BJ (cell line): Measurements from ENCODE around the gene ALPI. TPM values are rescaled to one million over a fixed set of nuclear protein-coding genes. Genes with fewer than 3 reads are reported as not detected.

ENCODE experiments used
- CTCF ChIA-PET: fragments of 350-600 bp; formaldehyde crosslinking; extraction: SDS; loops from one replicate; lab custom pipeline; 2021; ENCODE audit warnings: antibody characterized with exemption, inconsistent platforms; lab: Yijun Ruan, JAX
- POLR2A ChIA-PET: fragments of 300-600 bp; sonication (Branson Sonifier 250); formaldehyde crosslinking; extraction: SDS; loops from one replicate; lab custom pipeline; 2021; ENCODE audit warnings: antibody characterized with exemption; lab: Charles Lee
- DNase-seq: peaks from one replicate; pipeline ENCODE4 v3.0.0-alpha.2; 2011; ENCODE audit warnings: low read depth
- H3K27me3 ChIP-seq: 2 replicates; pipeline ENCODE4 v1.6.0; 2011; ENCODE audit warnings: low read length; ENCODE audit not compliant: control insufficient read depth, insufficient read depth
- H3K36me3 ChIP-seq: 2 replicates; pipeline ENCODE4 v1.5.1; 2011; ENCODE audit warnings: low read length; ENCODE audit not compliant: control insufficient read depth, insufficient read depth
- H3K4me3 ChIP-seq: 2 replicates; pipeline ENCODE4 v1.5.1; 2011; ENCODE audit warnings: low read depth, mild to moderate bottlenecking, control low read depth, low read length
- CTCF ChIP-seq: IDR thresholded peaks from 2 replicates; pipeline ENCODE4 v1.5.1; 2011; ENCODE audit warnings: low read depth, mild to moderate bottlenecking, control low read depth, inconsistent platforms, low read length, moderate library complexity; ENCODE audit not compliant: insufficient read depth
- polyA plus RNA-seq: library from polyadenylated mRNA; depleted of rRNA; stranded (reverse); fragments of >200 nt; gene quantifications from 2 replicates; pipeline ENCODE4 v1.2.3, GENCODE V29; 2011

ALPI gene
- polyA plus RNA-seq, 1 experiment = not detected

- Histone ChIP-seq H3K4me3 (no peak overlapping the region), H3K36me3 (no peaks in the 10 kb centered on the region), H3K27me3 (peaks cover 5% of the 10 kb centered on the region)
- TF ChIP-seq CTCF = no peak
- ChIA-PET CTCF (interaction anchor here (0.5 to 1.4 kb wide), 3 partner anchors 13 to 485 kb away, joined by 3 read pairs; no protein-coding TSS in a partner anchor), POLR2A (no interaction called here)
- DNase-seq = no peak
These were observed 555 bp downstream of the ALPI start for GRCh38 chr2:232456296-232457120.

GRCh38 chr2:232457121-232458011 is 1.4 kb downstream of the ALPI start:
- Histone ChIP-seq H3K36me3 (no peaks in the 10 kb centered on the region), H3K4me3 (no peak overlapping the region), H3K27me3 (peaks cover 8% of the 10 kb centered on the region)
- CTCF ChIA-PET = interaction anchor here (1.4 to 1.8 kb wide), 2 partner anchors 13 kb away, joined by 3 to 6 read pairs; no protein-coding TSS in a partner anchor
- POLR2A ChIA-PET = no interaction called here
- TF ChIP-seq CTCF = no peak
- DNase-seq = no peak

- no peak for DNase-seq
- no peaks in the 10 kb centered on the region for H3K36me3 ChIP-seq
- CTCF ChIA-PET = interaction anchor here (1.8 kb wide), 1 partner anchor 14 kb away, joined by 6 read pairs; no protein-coding TSS in a partner anchor
- H3K27me3 ChIP-seq = peaks cover 8% of the 10 kb centered on the region
- no peak for TF ChIP-seq CTCF
- POLR2A ChIA-PET = no interaction called here
- no peak overlapping the region for H3K4me3 ChIP-seq
These were observed 2.2 kb downstream of the ALPI start for GRCh38 chr2:232458051-232458660.

GRCh38 chr2:232458661-232459418 is 2.9 kb downstream of the ALPI start:
- H3K4me3 ChIP-seq = no peak overlapping the region
- TF ChIP-seq CTCF = no peak
- ChIA-PET POLR2A (no interaction called here), CTCF (interaction anchor here (1.1 to 1.8 kb wide), 2 partner anchors 12 to 14 kb away, joined by 4 to 6 read pairs; no protein-coding TSS in a partner anchor)
- DNase-seq = no peak
- peaks cover 8% of the 10 kb centered on the region for H3K27me3 ChIP-seq
- H3K36me3 ChIP-seq = no peaks in the 10 kb centered on the region
